A375 (cell line): Measurements from ENCODE around the gene LRRC19. TPM values are rescaled to one million over a fixed set of nuclear protein-coding genes. Genes with fewer than 3 reads are reported as not detected.

Source experiments
- total RNA-seq: library from RNA; depleted of rRNA; stranded (reverse); fragments of >200 nt; shearing (Covaris generic); gene quantifications from 2 replicates; pipeline ENCODE4 v1.2.3, GENCODE V29; 2014; rRNA removed

LRRC19 gene
- total RNA-seq: not detected in 2 replicates

GRCh38 chr9:27005491-27005890 lies at the start of gene LRRC19:
Gene LRRC19 (minus strand): TSS chr9:27005672. CDS start chr9:26999694, 5,978 bp downstream.

GRCh38 chr9:26955921-26956859 lies 49.3 kb downstream of the LRRC19 start, which contains the start of gene IFT74:
Gene IFT74 (plus strand): TSS chr9:26956412. CDS start chr9:26961968, 5,556 bp downstream.

GRCh38 chr9:26946753-26947727 lies 58.4 kb downstream of the LRRC19 start, which contains the start of gene PLAA:
Gene PLAA (minus strand): TSS chr9:26947242. CDS start chr9:26947045, 197 bp downstream.

Other genes with a start within 250 kb of the LRRC19 start
- gene CAAP1, start 112.9 kb downstream of the LRRC19 start, total RNA-seq: 68.2 and 96.9 TPM in 2 replicates
- gene PLAA, start 58.4 kb downstream of the LRRC19 start, total RNA-seq: 50.4 and 54.0 TPM in 2 replicates
- 23.2 and 26.1 TPM in 2 replicates for gene IFT74, start 49.3 kb downstream of the LRRC19 start, total RNA-seq
- gene TEK, start 103.6 kb upstream of the LRRC19 start, total RNA-seq: 0.16 and 0.30 TPM in 2 replicates